HUES48 (cell line): ENCODE results near the gene MS4A13.
"Not testable (repeated sequence)": the region's sequence is repeated elsewhere in the genome, so short reads cannot be mapped to it uniquely, and the experiment has no call there.

Source experiments
- H3K27ac ChIP-seq: one replicate; pipeline ENCODE4 v1.7.0; 2013; ENCODE audit warnings: low read depth, low read length, inconsistent platforms
- H3K27me3 ChIP-seq: 2 replicates; pipeline ENCODE4 v1.6.1; 2013; ENCODE audit warnings: mild to moderate bottlenecking, low read length; ENCODE audit not compliant: control insufficient read depth, insufficient read depth
- H3K36me3 ChIP-seq: 2 replicates; pipeline ENCODE4 v1.6.1; 2013; ENCODE audit warnings: low read length; ENCODE audit not compliant: control insufficient read depth, insufficient read depth
- H3K4me1 ChIP-seq: 2 replicates; pipeline ENCODE4 v1.6.1; 2013; ENCODE audit warnings: mild to moderate bottlenecking, low read length; ENCODE audit not compliant: control insufficient read depth, insufficient read depth
- H3K4me3 ChIP-seq: 2 replicates; pipeline ENCODE4 v1.5.1; 2013; ENCODE audit warnings: mild to moderate bottlenecking, low read depth, low read length
- H3K9ac ChIP-seq: 2 replicates; pipeline ENCODE4 v1.6.1; 2013; ENCODE audit warnings: mild to moderate bottlenecking, low read depth, low read length, moderate library complexity
- H3K9me3 ChIP-seq: 2 replicates; pipeline ENCODE4 v1.6.1; 2013; ENCODE audit warnings: low read length; ENCODE audit not compliant: control insufficient read depth, insufficient read depth

The MS4A13 gene

GRCh38 chr11:60502221-60502775 lies 12.9 kb upstream of the MS4A13 start:
- H3K27ac ChIP-seq = no peak overlapping the region
- no peaks in the 10 kb centered on the region for H3K36me3 ChIP-seq
- no peaks in the 10 kb centered on the region for H3K27me3 ChIP-seq
- no peak overlapping the region for H3K9ac ChIP-seq
- no peak overlapping the region for H3K4me3 ChIP-seq
- peaks cover 27% of the 10 kb centered on the region for H3K4me1 ChIP-seq
- H3K9me3 ChIP-seq = 0 out of 2 replicates have a peak, but pooled peaks cover 3% of the 10 kb centered on the region

DNA sequence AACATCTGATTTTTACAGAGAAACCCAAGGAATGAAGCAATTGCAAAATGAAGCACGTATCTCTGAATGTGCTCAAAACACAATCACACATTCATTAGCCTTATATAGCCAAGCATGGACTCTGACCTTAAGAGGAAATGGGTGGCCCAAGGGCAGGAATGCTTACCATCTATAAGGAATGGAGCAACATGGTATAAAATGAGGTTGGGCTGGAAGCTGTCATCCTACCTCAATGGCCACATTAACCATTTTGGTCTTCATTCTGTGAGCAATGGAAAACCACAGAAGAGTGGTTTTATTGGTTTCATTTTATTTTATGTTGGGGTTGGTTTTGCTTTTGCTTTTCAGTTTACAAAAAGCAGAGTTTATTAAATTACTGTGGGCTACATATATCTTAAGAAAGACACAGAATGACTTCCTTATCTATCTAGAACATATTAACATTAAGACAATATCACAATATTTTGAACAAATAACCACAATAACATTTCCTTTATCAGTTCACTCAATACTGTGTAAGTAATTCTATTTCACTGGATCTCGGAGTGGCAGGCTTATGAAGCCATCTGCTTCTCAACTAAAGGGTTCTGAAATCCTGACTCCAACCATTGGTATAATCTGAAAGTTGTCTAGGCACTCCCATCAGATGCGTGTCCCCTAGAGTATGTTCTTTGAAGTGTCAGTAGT lies 10.8 kb upstream of the MS4A13 start:
- H3K36me3 ChIP-seq = no peaks in the 10 kb centered on the region
- H3K4me1 ChIP-seq = peaks cover 12% of the 10 kb centered on the region; the same call in 1 of the 2 replicates
- H3K9me3 ChIP-seq = peaks cover 12% of the 10 kb centered on the region
- H3K27me3 ChIP-seq = no peaks in the 10 kb centered on the region
- H3K9ac ChIP-seq = no peak overlapping the region
- no peak overlapping the region for H3K4me3 ChIP-seq
- no peak overlapping the region for H3K27ac ChIP-seq

DNA sequence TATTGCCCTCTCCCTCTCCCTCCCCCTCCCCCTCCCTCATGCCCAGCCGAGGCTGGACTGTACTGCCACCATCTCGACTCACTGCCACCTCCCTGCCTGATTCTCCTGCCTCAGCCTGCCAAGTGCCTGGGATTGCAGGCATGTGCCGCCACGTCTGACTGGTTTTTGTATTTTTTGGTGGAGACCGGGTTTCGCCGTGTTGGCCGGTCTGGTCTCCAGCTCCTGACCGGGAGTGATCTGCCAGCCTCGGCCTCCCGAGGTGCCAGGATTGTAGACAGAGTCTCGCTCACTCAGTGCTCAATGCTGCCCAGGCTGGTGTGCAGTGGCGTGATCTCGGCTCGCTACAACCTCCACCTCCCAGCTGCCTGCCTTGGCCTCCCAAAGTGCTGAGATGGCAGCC lies 5.6 kb upstream of the MS4A13 start:
- not testable (repeated sequence) for H3K4me3 ChIP-seq, H3K27me3 ChIP-seq, H3K4me1 ChIP-seq, H3K27ac ChIP-seq, H3K36me3 ChIP-seq, H3K9ac ChIP-seq
- peaks cover 13% of the 10 kb centered on the region for H3K9me3 ChIP-seq

DNA sequence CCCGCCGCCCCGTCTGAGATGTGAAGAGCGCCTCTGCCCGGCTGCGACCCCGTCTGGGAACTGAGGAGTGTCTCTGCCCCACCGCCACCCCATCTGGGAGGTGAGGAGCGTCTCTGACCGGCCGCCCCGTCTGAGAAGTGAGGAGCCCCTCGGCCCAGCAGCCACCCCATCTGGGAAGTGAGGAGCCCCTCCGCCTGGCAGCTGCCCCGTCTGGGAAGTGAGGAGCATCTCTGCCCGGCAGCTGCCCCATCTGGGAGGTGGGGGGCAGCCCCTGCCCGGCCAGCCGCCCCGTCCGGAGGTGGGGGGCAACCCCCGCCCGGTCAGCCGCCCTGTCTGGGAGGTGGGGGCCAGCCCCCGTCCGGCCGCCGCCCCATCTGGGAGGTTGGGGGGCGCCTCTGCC lies 5.0 kb upstream of the MS4A13 start:
- not testable (repeated sequence) for H3K4me3 ChIP-seq, H3K9ac ChIP-seq, H3K4me1 ChIP-seq, H3K27me3 ChIP-seq, H3K27ac ChIP-seq, H3K36me3 ChIP-seq
- peaks cover 13% of the 10 kb centered on the region for H3K9me3 ChIP-seq

DNA sequence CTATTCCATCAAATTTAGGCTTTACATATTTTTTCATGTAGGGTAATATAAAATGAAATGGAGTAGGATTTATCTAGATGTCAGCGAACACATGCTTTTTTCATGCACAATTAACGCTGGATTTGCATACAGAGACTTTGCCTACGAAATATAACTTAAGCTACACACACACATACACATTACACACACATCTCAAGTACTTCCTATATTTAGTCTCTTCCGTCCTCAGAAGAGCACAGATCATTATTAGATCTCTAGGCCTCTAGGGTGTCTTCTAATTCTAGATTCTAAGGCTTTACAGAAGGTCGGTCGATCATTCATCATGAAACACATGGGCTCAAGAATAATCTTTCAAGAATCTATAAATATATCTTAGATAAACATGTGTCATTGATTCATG lies 3.8 kb upstream of the MS4A13 start:
- Histone ChIP-seq H3K9ac (no peak overlapping the region), H3K27ac (no peak overlapping the region), H3K36me3 (no peaks in the 10 kb centered on the region), H3K9me3 (peaks cover 13% of the 10 kb centered on the region), H3K27me3 (no peaks in the 10 kb centered on the region), H3K4me1 (no peaks in the 10 kb centered on the region), H3K4me3 (no peak overlapping the region)

DNA sequence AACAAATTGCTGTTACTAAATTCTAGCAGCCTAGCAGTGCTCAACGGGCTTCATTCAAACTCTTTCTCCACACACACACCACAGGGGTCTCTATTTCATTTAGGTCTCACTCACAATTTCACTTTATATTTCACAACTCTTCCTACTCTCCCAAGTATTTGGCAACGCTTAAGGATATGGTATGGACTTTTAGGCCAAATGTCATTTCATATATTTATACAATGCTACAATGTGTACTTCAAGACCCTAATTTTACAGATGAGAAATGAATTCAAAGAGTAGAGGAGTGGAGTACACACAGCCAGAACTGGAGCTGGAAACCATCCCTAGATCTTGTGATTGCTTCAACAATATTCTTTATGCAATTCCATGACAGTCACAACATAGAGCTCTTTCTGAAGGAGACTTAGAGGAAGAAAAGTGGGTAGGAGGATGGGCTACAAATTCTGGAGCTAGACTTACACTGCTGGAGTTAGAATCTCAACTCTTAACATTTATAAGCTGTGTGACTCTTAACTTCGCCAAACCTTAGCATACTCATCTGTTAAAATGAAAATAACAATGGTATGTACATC lies 2.5 kb upstream of the MS4A13 start:
- no peak overlapping the region for H3K27ac ChIP-seq

GRCh38 chr11:60513496-60514460 lies 1.4 kb upstream of the MS4A13 start:
- Histone ChIP-seq H3K36me3 (no peaks in the 10 kb centered on the region), H3K9me3 (peaks cover 16% of the 10 kb centered on the region), H3K27ac (no peak overlapping the region), H3K4me3 (no peak overlapping the region), H3K27me3 (no peaks in the 10 kb centered on the region), H3K9ac (no peak overlapping the region), H3K4me1 (no peaks in the 10 kb centered on the region)

More for the DNA sequence above, 2.5 kb upstream of the MS4A13 start:
- Histone ChIP-seq H3K36me3 (no peaks in the 10 kb centered on the region), H3K27me3 (no peaks in the 10 kb centered on the region), H3K9me3 (peaks cover 13% of the 10 kb centered on the region), H3K9ac (no peak overlapping the region), H3K4me3 (no peak overlapping the region), H3K4me1 (no peaks in the 10 kb centered on the region)

- H3K27me3 ChIP-seq = no peaks in the 10 kb centered on the region
- H3K27ac ChIP-seq = peak overlapping the region; percentile 10
- peaks cover 21% of the 10 kb centered on the region for H3K9me3 ChIP-seq
- no peak overlapping the region for H3K4me3 ChIP-seq
- H3K9ac ChIP-seq = no peak overlapping the region
- H3K4me1 ChIP-seq = peaks cover 15% of the 10 kb centered on the region
- H3K36me3 ChIP-seq = no peaks in the 10 kb centered on the region
These were observed 13.3 kb downstream of the MS4A13 start for GRCh38 chr11:60528465-60528864.

- H3K4me1 ChIP-seq = peaks cover 15% of the 10 kb centered on the region
- H3K36me3 ChIP-seq = no peaks in the 10 kb centered on the region
- no peak overlapping the region for H3K4me3 ChIP-seq
- peak overlapping the region; percentile 10 for H3K27ac ChIP-seq
- H3K27me3 ChIP-seq = no peaks in the 10 kb centered on the region
- H3K9ac ChIP-seq = no peak overlapping the region
- peaks cover 21% of the 10 kb centered on the region for H3K9me3 ChIP-seq
These were observed 13.7 kb downstream of the MS4A13 start for GRCh38 chr11:60528934-60529333.

DNA sequence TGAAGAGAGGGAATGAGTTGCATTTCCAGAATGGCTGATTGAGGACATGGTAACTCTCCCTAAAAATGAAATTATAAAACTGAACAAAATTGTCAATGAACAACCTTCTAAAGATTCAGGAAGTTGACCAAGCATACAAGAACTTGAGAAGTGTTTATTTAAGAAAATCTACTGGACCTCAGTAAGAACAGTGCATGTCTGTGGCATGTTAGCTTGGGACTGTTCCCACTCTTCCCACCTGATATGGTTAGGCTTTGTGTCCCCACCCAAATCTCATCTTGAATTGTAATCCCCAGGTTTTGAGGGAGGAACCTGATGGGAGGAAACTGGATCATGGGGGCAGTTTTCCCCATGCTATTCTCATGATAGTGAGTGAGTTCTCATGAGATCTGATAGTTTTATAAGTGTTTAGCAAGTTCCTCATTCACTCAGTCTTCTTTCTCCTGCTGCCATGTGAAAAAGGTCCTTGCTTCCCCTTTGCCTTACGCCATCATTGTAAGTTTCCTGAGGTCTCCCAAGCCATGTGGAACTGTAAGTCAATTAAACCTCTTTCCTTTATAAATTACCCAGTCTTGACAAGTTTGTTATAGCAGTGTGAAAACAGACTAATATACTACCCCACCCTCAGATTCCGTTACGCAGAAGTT lies 15.4 kb downstream of the MS4A13 start:
- no peak overlapping the region for H3K9ac ChIP-seq
- no peak overlapping the region for H3K27ac ChIP-seq
- H3K4me1 ChIP-seq = peaks cover 15% of the 10 kb centered on the region
- H3K4me3 ChIP-seq = no peak overlapping the region; the same call in 1 of the 2 replicates
- no peaks in the 10 kb centered on the region for H3K27me3 ChIP-seq
- H3K36me3 ChIP-seq = no peaks in the 10 kb centered on the region
- H3K9me3 ChIP-seq = peaks cover 18% of the 10 kb centered on the region
